Ramos (cell line): Measurements from ENCODE around the gene BAIAP2L1.
"Not testable (repeated sequence)": the region's sequence is repeated elsewhere in the genome, so short reads cannot be mapped to it uniquely, and the experiment has no call there.

Source experiments
- in situ Hi-C: fragments of 300-500 bp; cut with MboI; formaldehyde crosslinking; loops from one replicate; pipeline ENCODE4 v1.14.3; 2022; ENCODE audit warnings: low sequenced_read_pairs; ENCODE audit not compliant: unreplicated experiment

The BAIAP2L1 gene

DNA sequence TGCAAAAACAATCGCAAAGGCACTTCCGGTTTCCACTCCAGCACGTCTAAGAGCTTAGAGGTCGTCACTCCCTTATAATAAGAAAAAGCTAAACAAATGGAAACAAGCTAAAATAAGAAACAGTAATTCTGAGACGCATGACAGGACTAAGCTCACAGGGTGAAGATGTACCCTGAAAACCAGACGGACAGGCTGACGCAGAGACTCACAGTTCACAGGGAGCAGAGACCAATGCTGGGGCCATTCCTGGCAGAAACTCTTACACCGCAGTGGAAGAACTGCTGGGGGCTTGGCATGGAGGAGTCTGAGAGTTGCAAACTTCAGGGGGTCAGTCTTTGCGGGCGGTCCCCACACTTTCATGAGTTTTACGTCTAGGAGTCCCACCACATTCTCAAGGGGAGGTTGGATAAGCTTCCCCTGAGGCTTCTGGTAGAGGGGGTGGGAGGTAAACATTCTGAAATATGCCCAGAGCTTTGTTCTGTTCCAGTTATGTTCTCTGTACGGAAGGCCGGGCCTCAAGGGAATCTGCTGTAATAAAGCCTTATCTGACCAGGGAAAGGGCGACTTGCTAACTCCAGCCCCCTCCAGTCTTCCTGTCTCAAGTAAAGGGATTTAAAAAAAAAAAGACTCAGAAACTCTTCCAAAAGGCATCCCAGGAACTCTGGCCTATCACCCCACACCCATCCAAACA, 71.6 kb downstream of the BAIAP2L1 start:
- in situ Hi-C loops = no loop called here

DNA sequence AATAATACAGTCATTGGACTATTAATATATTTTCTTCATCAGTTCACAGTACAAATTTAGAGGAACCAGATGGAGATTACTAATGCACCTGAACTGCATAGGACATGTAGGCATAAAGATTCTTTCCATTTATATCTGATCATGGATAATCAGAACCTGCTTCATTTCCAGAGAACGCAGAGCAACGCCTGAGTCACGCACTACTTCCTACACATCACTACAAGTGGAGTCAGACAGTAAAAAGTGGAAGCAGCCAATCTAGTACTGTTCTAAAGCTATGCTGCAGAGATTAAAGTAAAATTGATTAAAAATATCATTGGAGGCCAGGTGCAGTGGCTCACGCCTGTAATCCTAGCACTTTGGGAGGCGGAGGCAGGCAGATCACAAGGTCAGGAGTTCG, 76.1 kb downstream of the BAIAP2L1 start:
- in situ Hi-C loops = no loop called here

DNA sequence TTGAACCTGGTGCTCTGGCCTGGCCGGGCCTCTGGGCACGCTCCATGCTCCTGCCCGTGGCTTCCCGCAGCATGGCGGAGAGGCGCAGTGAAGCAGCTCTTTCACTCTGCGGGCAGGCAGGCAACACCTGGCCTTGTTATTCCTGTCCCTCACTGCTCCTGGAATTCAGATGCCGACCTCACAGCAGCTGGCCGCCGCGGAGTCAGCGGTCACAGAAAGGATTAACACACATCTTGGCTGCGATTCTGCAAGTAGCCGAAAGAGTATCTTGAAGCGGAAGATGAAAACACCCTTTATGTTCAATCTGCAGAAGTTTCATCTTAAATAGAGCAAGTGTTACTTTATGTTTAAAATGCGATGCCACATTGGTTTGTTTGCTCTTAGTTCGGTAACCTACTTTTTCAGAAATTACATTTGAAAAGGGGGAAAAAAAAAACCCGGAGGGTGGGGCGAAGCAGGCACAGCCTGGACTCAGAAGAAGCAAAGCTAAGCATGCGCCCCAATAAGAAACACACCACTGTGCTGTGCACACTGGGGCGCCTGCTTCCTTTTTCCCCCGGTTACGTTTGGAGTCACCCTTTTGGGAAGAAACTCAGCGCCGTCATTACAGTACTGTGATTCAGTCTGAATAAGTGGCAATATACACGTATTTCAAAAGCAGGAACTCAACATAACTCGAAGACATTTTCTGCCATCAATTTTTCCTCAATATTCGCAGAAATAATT, 77.1 kb downstream of the BAIAP2L1 start:
- in situ Hi-C loops = no loop called here

DNA sequence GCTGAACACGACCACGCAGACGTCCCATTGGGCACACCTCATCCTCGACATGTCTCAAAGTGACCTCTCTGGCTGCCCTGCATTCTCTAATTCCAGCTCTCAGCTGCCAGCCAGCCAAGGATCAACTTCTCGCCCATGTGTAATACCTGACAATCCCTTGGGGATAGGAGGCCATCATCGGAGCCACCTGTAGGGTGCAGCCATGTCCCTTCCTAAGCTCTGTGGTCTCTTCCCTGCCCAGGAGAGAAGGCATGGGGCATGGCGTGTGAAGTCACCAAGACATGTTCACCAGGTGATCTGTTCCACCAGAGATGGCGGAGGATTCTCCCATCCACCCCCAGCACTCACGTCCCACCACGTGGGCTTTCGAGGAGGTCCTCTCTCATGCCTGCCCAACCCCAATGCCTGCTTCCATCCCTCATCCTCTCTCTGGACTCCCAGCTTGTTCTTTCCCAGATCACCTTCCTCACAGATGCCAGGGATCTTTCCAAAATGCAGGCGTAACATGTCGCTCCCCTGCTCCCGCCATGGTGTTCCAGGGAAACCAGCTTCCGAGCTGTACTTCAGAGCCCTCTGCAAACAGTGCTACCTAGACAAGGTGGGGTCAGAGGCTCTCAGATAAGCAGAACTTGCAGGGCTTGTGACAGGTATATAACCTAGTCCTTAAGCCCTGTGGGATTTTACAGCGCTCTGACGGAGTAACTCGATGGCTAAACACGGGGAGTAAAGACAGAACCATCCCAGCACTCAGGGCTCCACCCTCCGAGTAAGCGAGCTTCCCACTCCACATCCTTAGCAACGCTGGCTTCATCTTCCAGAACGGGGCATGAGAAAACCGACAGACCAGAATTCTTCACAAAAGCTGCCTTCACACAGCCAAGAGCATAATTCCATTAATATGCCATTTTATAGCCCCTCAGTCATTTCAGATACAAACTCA, 78.3 kb downstream of the BAIAP2L1 start:
- in situ Hi-C loops = no loop called here

DNA sequence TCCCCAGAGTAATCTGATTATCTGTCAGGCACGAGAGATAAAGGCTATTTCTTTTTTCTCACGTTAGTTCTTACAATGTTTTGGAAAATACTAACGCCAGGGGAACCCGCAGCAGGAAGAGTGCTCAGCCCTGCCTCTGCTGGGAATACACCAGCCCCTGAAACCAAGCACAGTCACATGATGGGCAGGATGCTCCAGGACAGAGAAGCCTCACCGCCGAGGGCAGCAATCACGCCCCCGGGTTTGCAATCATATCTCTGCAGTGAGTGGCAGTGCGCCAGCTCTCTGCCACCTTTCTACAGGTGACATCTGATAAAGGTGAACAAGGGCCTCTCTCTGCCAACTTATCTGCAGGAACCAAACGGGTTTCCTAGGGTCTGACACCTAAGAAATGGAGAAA, 79.6 kb downstream of the BAIAP2L1 start:
- in situ Hi-C loops = no loop called here

DNA sequence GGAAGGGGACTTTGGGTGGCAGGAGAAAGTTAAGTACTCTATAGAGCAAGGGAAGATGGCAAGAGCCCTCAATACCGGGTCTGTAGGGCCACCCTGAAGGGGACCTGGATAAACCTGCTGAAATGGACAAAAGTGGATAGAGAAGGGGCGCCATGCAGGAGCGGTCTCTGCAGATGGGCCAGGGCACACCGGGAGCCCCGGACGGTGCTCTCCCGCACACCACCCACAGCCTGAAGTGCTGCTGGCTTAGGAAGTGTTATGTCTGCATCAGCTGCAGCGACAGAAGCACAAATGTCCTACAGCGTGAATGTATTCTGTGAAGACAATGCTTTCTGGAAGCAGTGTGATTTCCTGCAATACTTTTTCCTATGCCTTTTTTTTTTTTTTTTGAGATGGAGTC, 81.7 kb downstream of the BAIAP2L1 start:
- in situ Hi-C loops = no loop called here

DNA sequence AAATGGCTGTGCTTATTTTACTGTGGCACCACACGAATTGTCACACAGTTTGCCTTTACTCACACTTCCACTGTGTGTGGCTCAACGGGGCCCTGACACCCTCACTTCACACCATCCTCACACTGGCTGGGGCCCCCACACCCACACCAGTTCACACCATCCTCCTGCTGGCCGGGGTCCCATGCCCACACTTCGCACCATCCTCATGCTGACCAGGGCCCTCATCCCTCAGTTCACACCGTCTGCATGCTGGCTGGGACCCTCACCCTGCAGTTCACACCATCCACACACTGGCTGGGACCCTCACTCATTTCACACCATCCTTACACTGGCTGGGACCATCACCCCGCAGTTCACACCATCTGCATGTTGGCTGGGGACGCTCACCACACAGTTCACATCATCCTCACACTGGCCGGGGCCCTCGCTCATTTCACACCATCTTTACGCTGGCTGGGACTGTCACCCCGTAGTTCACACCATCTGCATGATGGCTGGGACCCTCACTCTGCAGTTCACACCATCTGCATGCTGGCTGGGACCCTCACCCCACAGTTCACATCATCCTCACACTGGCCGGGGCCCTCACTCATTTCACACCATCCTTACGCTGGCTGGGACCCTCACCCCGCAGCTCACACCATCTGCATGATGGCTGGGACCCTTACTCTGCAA, 83.4 kb downstream of the BAIAP2L1 start:
- in situ Hi-C loops = no loop called here

DNA sequence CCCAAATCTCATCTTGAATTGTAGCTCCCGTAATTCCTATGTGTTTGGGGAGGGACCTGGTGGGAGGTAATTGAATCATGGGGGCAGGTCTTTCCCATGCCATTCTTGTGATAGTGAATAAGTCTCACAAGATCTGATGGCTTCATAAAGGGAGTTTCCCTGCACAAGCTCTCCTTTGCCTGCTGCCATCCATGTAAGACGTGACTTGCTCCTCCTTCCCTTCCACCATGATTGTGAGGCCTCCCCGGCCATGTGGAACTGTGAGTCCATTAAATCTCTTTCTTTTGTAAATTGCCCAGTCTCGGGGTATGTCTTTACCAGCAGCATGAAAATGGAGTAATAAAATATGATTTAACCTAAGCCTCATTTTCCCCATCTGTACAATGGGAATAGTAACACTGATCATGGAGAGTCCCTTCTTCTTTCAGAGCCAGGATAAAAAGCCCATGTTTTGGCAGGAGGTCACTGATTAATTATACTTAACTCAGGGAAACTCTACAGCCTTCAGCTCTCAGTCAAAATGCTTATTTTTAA, 84.8 kb downstream of the BAIAP2L1 start:
- in situ Hi-C loops = not testable (repeated sequence)

DNA sequence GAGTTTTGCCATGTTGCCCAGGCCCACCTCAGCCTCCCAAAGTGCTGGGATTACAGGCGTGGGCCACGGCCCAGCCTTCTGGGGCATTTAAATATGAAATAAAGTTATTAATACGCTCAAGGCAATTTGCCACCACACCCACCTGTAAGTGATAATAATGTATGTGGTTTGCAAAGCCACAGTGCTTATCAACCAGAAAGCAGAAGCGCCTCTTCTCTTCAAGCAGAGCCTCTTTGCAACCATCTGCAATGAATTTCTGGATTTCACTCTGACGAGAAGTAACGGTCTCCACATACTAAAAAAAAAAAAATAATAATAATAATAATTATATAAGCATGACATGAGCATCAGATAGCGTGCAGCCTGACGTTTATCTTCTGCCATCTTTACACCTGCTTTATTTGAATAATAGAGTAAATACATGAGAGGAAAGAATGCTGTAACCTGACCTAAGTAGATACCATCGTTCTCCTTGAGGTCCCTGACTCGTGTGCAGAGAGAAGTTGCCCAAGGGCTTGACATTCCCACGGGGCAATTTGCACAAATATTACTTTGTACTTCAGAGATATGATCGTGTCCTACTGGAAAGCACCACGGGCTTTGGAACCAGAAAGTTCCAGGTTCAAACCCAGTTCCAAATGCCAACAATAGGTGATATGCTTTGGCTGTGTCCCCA, 85.4 kb downstream of the BAIAP2L1 start:
- in situ Hi-C loops = no loop called here

DNA sequence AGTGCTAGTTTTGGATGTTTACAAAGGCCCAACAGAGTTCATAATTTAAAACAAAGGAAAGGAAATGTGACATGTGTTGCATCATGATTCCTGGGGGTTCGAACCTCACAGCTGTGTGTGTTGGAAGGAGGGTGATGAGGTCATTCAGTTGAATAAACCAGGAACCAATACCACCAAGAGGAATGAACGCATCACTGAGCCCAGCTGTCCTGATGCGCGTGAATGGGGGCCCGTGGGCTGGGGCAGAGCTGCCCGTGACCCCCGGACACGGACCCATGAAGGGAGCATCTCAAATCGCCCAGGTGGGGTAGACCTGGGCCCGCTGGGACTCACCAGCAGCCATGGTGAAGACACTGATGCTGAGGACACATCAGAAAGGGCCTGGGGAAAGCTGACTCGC, 86.4 kb downstream of the BAIAP2L1 start:
- in situ Hi-C loops = no loop called here

DNA sequence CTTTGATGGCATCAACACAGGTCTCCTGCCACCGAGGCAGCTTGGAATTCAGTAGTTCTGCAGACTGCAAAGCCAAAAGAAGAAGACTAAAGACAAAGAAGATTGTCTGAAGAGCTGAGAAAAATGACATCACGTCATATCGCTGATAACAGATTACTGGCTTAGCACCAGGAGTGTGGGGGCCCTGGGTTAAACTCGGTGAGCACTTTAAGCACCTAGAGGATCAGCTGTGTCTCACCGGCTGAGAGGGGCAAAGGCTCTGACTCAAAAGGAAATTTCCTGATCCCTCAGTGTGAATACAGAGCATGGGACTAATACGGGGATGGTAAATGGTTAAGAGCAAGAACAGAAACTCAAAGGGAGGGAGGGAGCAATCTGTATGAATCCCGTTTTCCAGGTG, 88.7 kb downstream of the BAIAP2L1 start:
- in situ Hi-C loops = no loop called here

DNA sequence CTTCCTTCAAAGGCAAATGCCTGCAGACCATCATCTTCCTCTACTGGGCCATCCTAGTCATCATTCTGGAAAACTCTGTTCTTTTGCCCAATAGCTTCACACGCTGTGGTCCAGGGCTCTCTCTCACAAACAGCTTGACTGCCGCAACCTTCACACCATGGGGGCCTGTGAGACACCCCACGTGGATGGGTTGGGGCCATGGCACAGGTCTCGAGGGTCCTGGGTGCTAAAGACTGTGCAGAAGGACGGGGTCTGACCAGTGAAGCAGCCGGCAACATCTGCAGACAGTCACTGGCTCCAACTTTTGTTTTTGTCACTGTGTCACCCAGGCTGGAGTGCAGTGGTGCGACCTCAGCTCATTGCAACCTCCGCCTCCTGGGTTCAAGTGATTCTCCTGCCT, 91.3 kb downstream of the BAIAP2L1 start:
- in situ Hi-C loops = no loop called here

DNA sequence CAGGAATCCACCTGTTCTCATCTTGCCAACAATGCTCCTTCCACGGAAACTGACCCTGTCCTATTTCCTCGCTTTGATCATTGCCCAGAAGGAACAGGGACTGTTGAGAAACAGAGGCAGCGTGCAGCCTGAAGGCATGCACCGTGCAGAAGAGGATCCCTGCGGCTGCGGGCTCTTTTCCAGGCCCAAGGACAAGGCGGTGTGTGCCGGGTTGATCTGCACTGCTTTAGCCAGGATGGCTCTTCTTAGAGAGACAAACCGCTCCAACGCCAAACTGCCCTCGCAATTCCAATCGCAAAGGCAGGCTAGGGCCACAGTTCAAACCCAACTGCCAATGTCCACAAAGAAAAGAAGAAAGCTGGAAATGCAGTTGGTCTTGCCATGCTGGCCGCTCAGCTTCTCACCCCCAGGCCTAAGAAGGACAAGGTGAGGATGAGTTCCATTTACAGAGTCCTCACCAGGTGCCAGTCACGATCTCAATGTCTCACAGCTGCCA, 92.9 kb downstream of the BAIAP2L1 start:
- in situ Hi-C loops = no loop called here

DNA sequence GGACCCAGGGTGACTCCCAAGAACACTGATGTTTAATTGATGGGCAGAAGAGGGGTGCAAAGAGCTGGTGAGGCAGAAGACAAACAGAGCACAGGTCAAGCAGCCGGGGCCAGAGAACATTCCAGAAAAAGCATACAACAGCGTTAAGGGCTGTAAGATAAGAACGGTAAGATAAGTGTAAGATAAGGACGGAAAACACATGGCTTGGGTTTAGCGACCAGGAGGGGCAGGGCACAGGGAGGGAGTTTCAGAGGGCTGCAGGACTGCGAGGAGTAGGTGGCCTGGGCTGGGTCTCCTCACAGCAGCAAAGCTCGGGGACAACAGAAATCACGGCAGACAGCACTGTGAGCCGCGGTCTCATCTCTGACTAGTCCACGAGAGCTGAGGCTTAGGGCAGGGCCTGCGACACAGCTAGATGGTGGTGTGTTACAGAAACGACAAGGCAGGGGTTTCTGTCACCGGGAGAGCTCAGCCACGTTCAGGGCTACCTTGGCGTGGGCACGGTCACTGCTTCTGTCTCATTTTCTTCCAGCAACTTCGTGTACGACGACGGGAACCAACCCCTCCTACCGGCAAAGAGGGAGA, 94.8 kb downstream of the BAIAP2L1 start:
- in situ Hi-C loops = no loop called here

DNA sequence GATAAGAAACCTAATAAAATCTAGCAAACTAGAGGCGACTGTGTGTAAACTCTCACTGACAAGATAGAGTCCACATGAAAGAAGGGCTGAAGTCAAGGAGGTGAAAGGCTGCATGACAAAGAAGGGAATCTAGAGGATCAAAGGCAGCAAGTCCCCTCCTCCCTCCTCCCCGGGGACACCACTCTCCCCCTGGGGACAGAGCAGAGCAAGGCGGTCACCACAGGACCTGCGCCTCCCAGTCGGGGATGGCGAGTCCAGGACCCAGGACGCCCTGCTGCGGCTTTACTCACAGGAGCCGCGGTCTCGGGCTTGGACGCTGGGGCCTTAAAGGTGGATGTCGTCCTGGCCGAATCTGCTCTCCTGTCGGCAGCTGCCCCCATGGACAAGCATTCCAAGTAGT, 97.0 kb downstream of the BAIAP2L1 start:
- in situ Hi-C loops = no loop called here

DNA sequence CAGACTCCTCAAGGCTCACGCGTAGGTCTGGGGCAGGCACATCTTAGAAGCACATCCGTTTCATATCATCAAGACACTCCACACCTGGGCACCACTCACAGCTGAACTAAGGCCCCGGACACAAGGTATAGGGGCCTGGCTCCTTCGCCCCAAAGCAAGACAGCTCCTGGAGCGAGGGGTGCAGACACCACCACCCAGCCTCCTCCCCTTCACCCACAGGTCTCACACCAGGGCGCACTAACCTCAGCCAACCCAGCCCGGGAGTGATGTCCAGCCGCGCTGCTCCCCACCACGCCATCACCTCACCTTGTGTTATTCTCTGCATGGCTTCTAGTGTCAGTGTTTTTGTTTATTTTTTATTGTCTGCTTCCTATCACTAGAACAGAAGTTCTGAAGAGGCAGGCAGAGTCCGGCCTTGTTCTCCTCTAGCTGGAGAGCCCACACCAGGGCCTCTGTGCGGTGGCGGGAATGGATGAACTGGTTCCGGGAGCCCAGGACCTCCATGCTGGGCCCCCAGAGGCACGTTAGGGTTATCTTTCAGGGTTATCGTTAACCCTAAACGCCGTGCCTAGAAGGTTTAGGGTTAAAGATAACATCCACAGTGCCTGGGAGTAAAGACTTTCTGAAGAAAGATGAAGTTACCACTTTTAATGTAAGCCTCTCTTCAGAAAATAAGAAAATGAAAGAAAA, 97.6 kb downstream of the BAIAP2L1 start:
- in situ Hi-C loops = no loop called here

DNA sequence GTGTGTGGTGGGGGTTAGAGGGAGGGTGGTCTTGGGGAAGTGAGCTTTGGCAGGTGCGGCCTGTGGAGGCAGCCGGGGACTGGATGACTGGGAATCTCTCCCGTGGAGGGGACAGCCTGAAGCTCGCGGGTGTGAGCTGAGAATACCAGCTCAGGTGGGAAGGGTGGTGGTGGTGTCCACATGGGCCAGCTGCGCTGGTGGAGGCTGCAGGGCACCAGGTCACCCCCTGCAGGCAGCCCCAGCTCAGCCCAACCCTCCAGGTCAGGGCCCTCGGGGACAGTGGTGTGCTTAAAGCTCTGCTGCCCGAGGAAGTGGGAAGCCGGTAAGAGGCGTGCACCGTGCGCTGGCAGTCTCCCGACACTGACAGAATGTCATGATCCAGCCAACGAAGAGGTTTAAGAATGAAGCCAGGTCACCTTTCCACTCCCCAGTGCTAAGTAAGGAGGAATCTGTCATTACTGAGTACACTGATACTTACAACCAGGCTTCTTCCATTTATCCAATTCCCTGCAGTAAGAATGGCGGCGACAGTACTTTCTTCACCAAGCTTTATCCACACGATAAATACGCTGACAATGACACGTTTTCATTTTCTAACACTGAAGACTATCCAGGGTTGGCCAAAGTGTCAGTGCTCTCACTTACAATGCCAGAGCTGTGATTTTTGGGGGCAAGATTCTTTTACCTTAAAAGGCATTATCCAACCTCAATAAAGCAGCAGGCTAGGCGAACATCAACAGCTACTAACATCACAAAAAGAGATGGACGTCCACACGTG, 99.0 kb downstream of the BAIAP2L1 start:
- in situ Hi-C loops = no loop called here
